ENCODE results near the gene INSL3. TPM values are rescaled to one million over a fixed set of nuclear protein-coding genes. Genes with fewer than 3 reads are reported as not detected.

INSL3 gene
- total and polyA plus RNA-seq, 2 of the 13 experiments (the other 11 are each of a cell fraction or from before 2014, with no cell fraction given), result 0.30 TPM; not detected in 1

DNA sequence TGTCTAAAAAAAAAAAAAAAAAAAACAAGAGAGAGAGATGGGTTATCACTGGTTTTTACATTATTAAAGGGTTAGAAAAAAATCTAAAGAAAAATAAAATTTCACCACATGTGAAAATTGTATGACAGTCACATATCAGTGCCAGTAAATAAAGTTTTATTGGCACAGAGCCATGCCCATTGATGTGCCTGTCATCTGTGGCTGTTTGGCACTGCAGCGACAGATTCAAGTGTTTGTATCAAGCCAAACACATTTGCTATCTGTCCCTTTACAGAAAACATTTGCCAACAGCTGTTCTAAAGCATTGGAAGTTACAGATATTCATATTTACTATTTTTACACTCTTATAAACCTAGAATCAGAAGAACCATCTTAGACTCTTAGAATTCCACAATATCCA, 53.8 kb downstream of the INSL3 start:
- no TSS peak for BruUV-seq (replicated peaks)
- no peak overlapping the region for H3K4me2 ChIP-seq (ENCODE audit: low read depth, low read length)
- CTCF ChIA-PET (ENCODE audit: low intra/inter-chr PET ratio, low total read pairs), result no interaction called here
- H3K9me3 ChIP-seq (ENCODE audit: low read length), result no peaks in the 10 kb centered on the region
- 82% methylated on average over 1 of the region's 1 CpG for WGBS (ENCODE audit: low lambda C conversion rate)
- in situ Hi-C loops (cut with HindIII; ENCODE audit: extremely low pct_ligation_motif_present, low pct_unique_long_range_greater_than_20kb) (no loop called here), intact Hi-C loops (cut with micrococcal nuclease; ENCODE audit: unreplicated experiment) (loop anchor here (2.0 kb wide), 1 partner anchor 63 kb away; no protein-coding TSS in a partner anchor)
- FAIRE-seq (no peak), ATAC-seq (no peak), DNase-seq (ENCODE audit: low spot score) (no peak)
- no peaks in the 10 kb centered on the region for H4K20me1 ChIP-seq (ENCODE audit: insufficient read depth, low read length)
- no peaks in the 10 kb centered on the region for H3K27me3 ChIP-seq (ENCODE audit: control insufficient read depth in 1 of 2, insufficient read depth in 2 of 2, low read length in 2 of 2)
- no peaks in the 10 kb centered on the region for H3K36me3 ChIP-seq (replicated peaks in 1 of 2; ENCODE audit: control insufficient read depth in 1 of 2, insufficient read depth in 2 of 2, low read length in 2 of 2)
- no peaks in the 10 kb centered on the region for H3K79me2 ChIP-seq (ENCODE audit: insufficient read depth, low read length)
- peaks cover 28% of the 10 kb centered on the region for H3K4me1 ChIP-seq (ENCODE audit: insufficient read depth, low read length)
- H3K27ac ChIP-seq (ENCODE audit: extremely low read length, insufficient read depth, low read length), result no peak overlapping the region
- H3K9ac ChIP-seq (ENCODE audit: insufficient read depth, low read depth, low read length), result no peak overlapping the region
- no peak overlapping the region for H3K4me3 ChIP-seq (replicated peaks in 1 of 3; ENCODE audit: insufficient read depth in 1 of 3, low read depth in 2 of 3, low read length in 3 of 3)
- H2AFZ ChIP-seq (ENCODE audit: low read length), result no peak overlapping the region
- POLR2A ChIA-PET, result interaction anchor here (2.0 to 2.4 kb wide), 2 partner anchors 80 to 92 kb away, joined by 9 to 18 read pairs; partner anchors contain the start of genes JAK3 and RPL18A
- no peak for TF ChIP-seq GATAD2A (CRISPR knock-in tag; IDR thresholded peaks at IDR 0.05)
- no peak for TF ChIP-seq ZNF501 (CRISPR knock-in tag; IDR thresholded peaks at IDR 0.05)
- no peak for TF ChIP-seq MAF1 (CRISPR knock-in tag; IDR thresholded peaks at IDR 0.05; ENCODE audit: borderline replicate concordance)
- TF ChIP-seq CBX2 (IDR thresholded peaks at IDR 0.05; ENCODE audit: low read depth, low read length), result no peak
- TF ChIP-seq CBX2 (CRISPR knock-in tag; IDR thresholded peaks at IDR 0.05; ENCODE audit: low read depth), result no peak
- TF ChIP-seq PRDM15 (CRISPR knock-in tag; IDR thresholded peaks at IDR 0.05), result no peak
- no peak for TF ChIP-seq TAF15 (IDR thresholded peaks at IDR 0.05; ENCODE audit: low read depth, low read length, poor library complexity, severe bottlenecking)
- TF ChIP-seq ZNF781 (CRISPR knock-in tag; IDR thresholded peaks at IDR 0.05; ENCODE audit: borderline replicate concordance, not compliant biosample characterization), result no peak
- TF ChIP-seq, protein P1, sequence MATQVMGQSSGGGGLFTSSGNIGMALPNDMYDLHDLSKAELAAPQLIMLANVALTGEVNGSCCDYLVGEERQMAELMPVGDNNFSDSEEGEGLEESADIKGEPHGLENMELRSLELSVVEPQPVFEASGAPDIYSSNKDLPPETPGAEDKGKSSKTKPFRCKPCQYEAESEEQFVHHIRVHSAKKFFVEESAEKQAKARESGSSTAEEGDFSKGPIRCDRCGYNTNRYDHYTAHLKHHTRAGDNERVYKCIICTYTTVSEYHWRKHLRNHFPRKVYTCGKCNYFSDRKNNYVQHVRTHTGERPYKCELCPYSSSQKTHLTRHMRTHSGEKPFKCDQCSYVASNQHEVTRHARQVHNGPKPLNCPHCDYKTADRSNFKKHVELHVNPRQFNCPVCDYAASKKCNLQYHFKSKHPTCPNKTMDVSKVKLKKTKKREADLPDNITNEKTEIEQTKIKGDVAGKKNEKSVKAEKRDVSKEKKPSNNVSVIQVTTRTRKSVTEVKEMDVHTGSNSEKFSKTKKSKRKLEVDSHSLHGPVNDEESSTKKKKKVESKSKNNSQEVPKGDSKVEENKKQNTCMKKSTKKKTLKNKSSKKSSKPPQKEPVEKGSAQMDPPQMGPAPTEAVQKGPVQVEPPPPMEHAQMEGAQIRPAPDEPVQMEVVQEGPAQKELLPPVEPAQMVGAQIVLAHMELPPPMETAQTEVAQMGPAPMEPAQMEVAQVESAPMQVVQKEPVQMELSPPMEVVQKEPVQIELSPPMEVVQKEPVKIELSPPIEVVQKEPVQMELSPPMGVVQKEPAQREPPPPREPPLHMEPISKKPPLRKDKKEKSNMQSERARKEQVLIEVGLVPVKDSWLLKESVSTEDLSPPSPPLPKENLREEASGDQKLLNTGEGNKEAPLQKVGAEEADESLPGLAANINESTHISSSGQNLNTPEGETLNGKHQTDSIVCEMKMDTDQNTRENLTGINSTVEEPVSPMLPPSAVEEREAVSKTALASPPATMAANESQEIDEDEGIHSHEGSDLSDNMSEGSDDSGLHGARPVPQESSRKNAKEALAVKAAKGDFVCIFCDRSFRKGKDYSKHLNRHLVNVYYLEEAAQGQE (IDR thresholded peaks at IDR 0.05; ENCODE audit: borderline replicate concordance in 1 of 2, low read depth in 1 of 2, low read length in 2 of 2), result no peak
- TF ChIP-seq, protein P2, sequence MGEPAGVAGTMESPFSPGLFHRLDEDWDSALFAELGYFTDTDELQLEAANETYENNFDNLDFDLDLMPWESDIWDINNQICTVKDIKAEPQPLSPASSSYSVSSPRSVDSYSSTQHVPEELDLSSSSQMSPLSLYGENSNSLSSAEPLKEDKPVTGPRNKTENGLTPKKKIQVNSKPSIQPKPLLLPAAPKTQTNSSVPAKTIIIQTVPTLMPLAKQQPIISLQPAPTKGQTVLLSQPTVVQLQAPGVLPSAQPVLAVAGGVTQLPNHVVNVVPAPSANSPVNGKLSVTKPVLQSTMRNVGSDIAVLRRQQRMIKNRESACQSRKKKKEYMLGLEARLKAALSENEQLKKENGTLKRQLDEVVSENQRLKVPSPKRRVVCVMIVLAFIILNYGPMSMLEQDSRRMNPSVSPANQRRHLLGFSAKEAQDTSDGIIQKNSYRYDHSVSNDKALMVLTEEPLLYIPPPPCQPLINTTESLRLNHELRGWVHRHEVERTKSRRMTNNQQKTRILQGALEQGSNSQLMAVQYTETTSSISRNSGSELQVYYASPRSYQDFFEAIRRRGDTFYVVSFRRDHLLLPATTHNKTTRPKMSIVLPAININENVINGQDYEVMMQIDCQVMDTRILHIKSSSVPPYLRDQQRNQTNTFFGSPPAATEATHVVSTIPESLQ (CRISPR knock-in tag; conservative IDR thresholded peaks at IDR 0.05), result no peak
- TF ChIP-seq CHD2 (IDR thresholded peaks at IDR 0.05; ENCODE audit: low read depth, low read length), result no peak
- no peak for TF ChIP-seq RFX1 (IDR thresholded peaks at IDR 0.05)
- no peak for TF ChIP-seq NCOA5 (CRISPR knock-in tag; IDR thresholded peaks at IDR 0.05)
- TF ChIP-seq, protein P3, sequence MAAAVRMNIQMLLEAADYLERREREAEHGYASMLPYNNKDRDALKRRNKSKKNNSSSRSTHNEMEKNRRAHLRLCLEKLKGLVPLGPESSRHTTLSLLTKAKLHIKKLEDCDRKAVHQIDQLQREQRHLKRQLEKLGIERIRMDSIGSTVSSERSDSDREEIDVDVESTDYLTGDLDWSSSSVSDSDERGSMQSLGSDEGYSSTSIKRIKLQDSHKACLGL (CRISPR knock-in tag; IDR thresholded peaks at IDR 0.05), result no peak
